GM19035 (cell line): ENCODE data around the gene SNED1.
A peak's percentile ranks its signal among the peaks of the same experiment; 100 is the strongest.

ENCODE experiments used
- ATAC-seq: cut with Tn5 transposase; IDR thresholded peaks from one replicate; pipeline ENCODE4 v1.9.1; 2021; ENCODE audit not compliant: unreplicated experiment

The SNED1 gene

GRCh38 chr2:240991378-240992263 is 6.8 kb upstream of the SNED1 start:
- ATAC-seq: no peak

- ATAC-seq: no peak
Observed at GRCh38 chr2:240992572-240993291, 5.7 kb upstream of the SNED1 start.

DNA sequence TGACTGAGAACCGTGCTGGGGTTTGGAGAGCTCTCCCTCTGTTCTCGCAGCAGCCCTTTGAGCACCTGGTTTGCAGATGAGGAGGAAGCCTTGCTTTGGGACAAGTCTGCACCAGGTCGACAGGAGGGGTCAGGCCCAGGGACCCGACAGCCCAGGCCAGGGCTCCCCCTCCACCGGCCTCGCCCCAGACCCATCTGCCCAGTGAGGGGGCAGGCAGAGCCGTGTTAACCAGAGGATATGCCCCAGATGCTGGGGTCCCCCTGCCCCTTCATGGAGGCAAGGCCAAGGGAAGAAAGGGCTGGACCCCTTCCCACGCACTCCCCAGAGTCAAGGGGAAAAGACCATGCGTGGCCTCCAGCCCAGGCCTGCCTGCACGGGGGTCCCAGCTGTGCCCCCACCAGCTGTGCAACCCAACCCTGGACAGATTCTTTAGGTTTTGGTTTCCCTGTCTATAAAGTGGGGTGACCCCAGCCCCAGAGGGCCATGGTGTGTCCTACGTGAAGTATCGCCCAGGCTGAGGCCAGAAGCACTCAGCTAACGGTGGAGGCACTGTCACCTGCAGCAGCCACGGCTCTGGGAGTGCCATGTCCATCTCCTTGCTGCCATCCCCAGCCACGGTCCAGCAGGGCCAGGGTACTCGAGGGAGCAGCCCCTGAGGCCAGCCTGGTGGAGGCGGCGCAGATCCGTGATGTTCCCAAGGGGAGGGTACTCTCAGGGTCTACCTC is 4.8 kb upstream of the SNED1 start:
- no peak for ATAC-seq

DNA sequence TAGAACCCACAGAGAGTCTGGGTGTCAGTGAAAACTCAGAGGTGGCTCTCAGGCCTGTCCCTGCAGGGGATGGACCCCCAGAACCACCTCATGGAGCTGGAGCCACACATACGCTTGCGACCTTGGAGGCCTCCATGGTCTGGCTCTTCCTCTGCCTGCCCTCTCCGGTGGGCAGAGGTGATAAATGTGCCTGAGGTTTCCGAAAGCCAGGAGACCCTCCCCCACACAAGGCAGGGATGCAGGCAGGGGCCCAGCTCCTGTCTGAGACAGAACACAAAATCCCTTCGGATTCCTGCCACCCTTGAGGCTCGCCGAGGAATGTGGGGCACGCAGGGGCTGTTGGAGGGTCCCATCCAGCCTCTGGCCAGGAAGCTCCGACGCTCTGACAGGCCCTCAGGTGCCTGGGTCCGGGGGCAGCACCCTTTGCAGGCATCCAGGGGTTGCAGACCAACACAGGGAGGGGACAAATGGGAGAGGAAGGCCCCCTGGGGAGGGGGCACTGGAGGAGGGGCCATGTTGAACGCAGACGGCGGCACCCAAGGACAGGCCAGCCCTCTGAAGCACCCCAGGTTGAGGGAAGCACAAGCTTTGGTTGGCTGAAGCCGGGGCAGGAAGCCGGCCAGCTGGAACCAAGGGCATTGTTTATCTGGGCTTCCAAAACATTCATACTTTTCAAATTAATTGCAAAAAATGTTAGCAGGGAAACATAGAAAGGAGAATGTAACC is 4.1 kb upstream of the SNED1 start:
- ATAC-seq: no peak

DNA sequence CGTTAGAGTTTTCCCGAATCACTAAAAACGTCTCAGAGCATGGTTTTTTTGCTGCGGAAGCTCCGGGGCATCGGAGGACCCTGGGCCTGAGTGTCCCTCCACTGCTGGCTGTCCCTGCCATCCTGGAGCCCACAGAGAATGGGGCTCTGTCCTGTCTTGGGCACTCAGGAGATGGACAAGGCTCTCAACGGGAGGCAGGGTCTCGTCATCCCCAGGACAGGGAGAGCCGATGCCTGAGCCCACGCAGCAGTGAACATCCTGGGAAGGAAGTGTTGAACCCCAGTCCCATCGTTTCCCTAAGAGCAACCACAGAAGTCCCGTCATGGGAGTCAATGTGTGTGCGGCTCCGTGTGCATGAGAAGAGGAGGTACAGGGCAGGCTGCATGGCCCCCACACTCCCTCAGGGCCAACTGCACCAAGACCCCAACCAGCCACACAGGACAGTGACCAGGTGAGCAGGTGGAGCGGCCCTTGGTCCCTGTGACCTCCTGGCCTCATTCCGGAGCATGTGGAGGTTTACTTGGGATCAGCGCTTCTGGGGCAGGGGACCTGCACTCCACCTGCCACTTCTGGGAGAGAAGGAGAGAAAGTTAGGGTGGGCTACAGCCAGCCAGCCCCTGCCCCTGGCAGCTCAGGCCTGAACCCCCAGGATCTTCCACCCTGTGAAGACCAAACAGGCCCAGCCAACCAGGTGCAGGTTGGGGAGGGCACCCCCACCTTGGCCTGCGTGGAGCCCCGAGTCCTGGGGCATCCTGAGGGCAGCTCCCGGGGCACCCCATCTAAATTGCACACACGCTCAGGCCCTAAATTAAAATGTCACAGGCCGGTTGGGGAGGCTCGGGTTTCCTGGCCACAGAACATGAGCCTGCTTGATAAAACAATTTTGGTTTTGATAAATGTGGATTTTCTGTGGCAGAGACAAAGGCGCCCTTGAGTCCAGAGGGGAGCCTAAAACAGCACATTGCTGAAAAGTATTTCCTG is 3.1 kb upstream of the SNED1 start:
- no peak for ATAC-seq

DNA sequence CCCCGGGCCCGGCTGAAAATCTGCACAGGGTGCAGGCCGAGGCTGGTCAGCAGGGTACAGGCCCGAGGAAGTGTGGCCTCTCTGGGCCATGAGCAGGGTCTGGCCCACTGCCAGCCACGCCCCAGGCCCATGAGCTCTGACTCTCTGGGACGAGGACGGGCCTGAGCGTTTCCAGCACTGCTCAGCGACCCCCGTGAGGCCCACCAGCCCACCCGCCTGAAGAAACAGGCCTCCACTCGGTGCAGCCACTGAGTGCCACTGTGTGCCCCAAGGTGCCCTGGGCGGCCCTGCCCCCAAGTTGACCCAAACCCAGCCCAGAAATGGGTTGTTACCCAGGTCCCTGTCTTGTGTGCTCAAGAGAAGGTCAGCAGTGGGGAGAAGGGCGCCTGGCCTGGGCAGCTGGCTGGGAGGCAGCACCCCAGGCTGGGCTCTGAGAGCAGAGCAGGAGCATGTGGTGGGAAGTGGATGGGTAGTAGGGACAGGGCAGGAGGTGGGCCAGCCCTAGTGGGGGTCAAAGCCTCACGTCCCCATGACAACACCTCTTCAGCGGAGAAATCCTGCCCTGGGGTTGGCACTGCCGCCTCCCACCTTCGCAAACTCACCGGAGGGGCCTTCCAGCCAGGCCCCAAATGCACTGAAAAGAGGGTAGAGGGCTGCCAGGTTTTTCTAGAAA is 2.1 kb upstream of the SNED1 start:
- no peak for ATAC-seq

GRCh38 chr2:240996834-240997140 is 1.6 kb upstream of the SNED1 start:
- ATAC-seq: no peak

- no peak for ATAC-seq
Observed at GRCh38 chr2:240997141-240997855, 1.1 kb upstream of the SNED1 start.

DNA sequence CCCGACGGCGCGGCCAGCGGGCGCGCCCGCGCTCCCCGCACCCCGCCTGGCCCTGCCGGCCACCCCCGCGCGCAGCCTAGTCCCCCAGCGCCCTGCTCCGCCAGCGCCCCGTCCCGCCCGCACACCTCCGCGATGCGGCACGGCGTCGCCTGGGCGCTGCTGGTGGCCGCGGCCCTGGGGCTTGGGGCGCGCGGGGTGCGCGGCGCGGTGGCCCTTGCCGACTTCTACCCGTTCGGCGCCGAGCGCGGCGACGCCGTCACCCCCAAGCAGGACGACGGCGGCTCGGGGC is 232 bp downstream of the SNED1 start:
- peak; percentile 26 for ATAC-seq

- ATAC-seq: peak; percentile 18
Observed at GRCh38 chr2:240998995-240999791, 775 bp downstream of the SNED1 start.

DNA sequence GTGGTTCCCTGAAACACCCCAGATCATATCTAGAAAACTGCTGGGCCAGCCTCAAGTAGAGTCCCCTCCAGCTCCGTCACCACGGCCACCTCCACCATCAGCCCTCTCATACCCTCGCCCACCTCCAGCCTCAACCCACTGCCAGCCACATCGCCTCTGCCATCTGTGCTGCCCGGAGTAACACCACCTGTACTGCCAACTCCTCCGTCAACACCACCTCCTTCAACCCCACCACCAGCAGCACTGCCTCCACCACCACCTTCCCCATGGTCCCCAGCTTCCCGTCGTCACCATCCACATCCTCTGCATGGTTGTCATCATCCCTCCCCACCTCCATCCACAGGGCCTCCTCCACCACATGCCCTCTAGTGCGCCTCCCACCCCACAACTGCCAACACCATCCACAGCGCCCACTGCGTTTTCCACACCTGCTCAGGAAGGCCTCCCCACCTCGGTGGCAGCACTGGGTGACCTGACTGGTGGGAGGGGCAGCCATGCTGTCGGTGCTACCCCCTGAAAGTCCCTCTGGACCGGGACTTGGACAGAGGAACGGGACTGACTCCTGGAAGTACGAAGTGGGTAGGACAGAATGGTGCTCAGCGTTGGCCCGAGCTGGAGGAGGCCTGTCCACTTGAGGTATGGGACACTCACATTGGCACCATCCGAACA is 1.6 kb downstream of the SNED1 start:
- no peak for ATAC-seq

GRCh38 chr2:241000831-241001321 is 2.5 kb downstream of the SNED1 start:
- no peak for ATAC-seq

DNA sequence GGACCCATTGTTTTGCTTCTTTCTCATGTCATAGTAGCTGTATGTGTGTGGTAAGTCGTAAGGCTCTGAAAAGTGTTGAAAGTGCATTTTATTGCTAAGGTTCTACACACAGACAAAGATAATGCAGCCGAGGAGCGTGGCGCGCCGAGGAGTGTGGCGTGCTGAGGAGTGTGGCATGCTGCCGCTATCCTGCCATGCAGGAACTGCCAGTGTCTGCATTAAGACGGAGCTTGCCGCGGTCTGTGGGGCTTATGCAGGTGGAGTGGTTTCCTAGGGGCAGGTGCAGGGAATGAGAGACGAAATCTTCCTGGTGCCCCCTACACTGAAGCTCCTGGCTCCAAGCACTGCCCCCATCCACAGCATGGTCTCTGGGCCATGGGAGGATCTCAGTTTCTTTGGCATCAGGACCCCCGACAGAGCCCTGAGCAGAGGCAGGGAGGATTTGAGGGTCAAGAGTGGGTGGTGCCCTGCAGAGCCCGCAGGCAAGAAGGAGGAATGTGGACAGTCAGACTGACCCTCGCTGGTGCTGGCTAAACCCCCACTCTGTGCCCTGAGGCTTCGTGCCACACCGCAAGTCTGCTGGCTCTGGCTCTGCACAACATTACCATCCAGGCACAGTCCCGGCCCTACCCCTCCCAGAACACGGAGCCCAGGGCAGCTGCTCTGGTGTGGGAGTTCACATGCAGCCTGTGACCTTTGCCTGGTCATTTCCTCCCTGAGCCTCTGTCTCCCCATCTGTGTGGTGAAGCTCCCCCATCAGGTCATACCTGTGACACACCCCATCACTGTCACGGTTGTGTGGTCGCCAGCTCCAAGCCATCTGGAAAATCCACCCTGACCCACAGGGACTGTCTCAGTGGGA is 3.2 kb downstream of the SNED1 start:
- ATAC-seq: no peak

GRCh38 chr2:241002275-241003046 is 4.0 kb downstream of the SNED1 start:
- no peak for ATAC-seq

GRCh38 chr2:241003047-241003360 is 4.6 kb downstream of the SNED1 start:
- no peak for ATAC-seq

DNA sequence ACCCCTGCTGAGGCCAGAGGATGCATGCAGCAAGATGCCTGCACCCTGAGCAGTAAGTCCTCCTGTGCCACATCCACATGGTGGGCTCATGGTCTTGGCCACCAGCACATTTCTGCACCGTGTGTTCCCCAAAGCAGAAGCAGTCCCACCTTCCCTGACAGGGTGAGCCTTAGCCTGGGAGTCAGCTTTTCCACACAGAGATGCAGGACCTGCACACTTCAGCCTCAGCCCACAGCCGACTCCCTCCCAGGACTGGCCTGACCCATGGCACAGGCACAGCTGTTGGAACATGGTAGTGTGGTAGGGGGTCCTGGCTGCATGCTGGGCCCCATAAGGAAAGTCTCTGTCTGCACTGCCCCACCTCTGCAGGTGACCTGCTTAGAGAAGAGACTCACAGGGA is 5.0 kb downstream of the SNED1 start:
- ATAC-seq: no peak
